HepG2 (cell line): ENCODE measurements around the gene GPATCH8. TPM values are rescaled to one million over a fixed set of nuclear protein-coding genes. Genes with fewer than 3 reads are reported as not detected.
A peak's percentile ranks its signal among the peaks of the same experiment; 100 is the strongest.

Experiments
- ATF7 ChIP-seq, 2 experiments: fragments of 450-650 bp in 1 of 2; sonication (generic) in 1 of 2; formaldehyde crosslinking in 1 of 2; IDR thresholded peaks; 2 replicates each; pipeline versions ENCODE4 v1.4.0 to v1.6.1; 2016 to 2020; ENCODE audit warnings: antibody characterized with exemption in 1 of 2, mild to moderate bottlenecking in 1 of 2, missing genetic modification reagents in 1 of 2
- CENPT ChIP-seq: sonication (generic); formaldehyde crosslinking; IDR thresholded peaks from 2 replicates; pipeline ENCODE4 v1.8.0; 2022; ENCODE audit warnings: low read depth, mild to moderate bottlenecking, moderate library complexity, missing genetic modification reagents
- HNRNPH1 ChIP-seq: fragments of 200-400 bp; formaldehyde crosslinking; optimal IDR thresholded peaks from 2 replicates; pipeline ENCODE3; 2017; ENCODE audit warnings: mild to moderate bottlenecking, low read depth, low read length
- JUND ChIP-seq: sonication (generic); formaldehyde crosslinking; IDR thresholded peaks from 2 replicates; pipeline ENCODE4 v1.8.0; 2022; ENCODE audit warnings: mild to moderate bottlenecking, missing genetic modification reagents
- MTA1 ChIP-seq: sonication (generic); formaldehyde crosslinking; IDR thresholded peaks from 2 replicates; pipeline ENCODE4 v1.4.0; 2020; ENCODE audit warnings: missing genetic modification reagents, mild to moderate bottlenecking, borderline replicate concordance
- NCOA1 ChIP-seq: sonication (generic); formaldehyde crosslinking; IDR thresholded peaks from 2 replicates; pipeline ENCODE4 v1.9.0; 2021; ENCODE audit warnings: missing genetic modification reagents
- RARA ChIP-seq: IDR thresholded peaks from 2 replicates; pipeline ENCODE4 v1.6.1; 2016; ENCODE audit warnings: missing genetic modification reagents, missing compliant biosample characterization
- TBL1XR1 ChIP-seq: fragments of 150-350 bp; IDR thresholded peaks from 2 replicates; pipeline ENCODE4 v1.6.1; 2014; ENCODE audit warnings: borderline replicate concordance, low read length; ENCODE audit not compliant: partially characterized antibody
- TOPORS ChIP-seq: sonication (generic); formaldehyde crosslinking; IDR thresholded peaks from 2 replicates; pipeline ENCODE4 v1.8.0; 2023; ENCODE audit warnings: mild to moderate bottlenecking, missing genetic modification reagents
- ZBTB1 ChIP-seq: sonication (generic); formaldehyde crosslinking; IDR thresholded peaks from 2 replicates; pipeline ENCODE4 v1.4.0; 2020; ENCODE audit warnings: missing genetic modification reagents, borderline replicate concordance
- ZNF337 ChIP-seq: sonication (generic); formaldehyde crosslinking; IDR thresholded peaks from 2 replicates; pipeline ENCODE4 v1.5.1; 2020; ENCODE audit warnings: missing genetic modification reagents, low read depth, mild to moderate bottlenecking, borderline replicate concordance
- polyA plus RNA-seq, 8 experiments: library from polyadenylated mRNA; depleted of rRNA in 3 of 8; stranded (reverse) in 7 of 8; unstranded in 1 of 8; fragments of >200 nt; fragmentation: Illumina TruSeq in 4 of 8; extraction: Trizol in 4 of 8; gene quantifications; 2 replicates each; pipeline versions ENCODE4 v1.2.1 to v1.2.3, GENCODE V29; 2011 to 2016; ENCODE audit warnings: low read depth in 4 of 8, missing spikeins in 1 of 8, mixed read lengths in 1 of 8; ENCODE audit not compliant: insufficient read depth in 1 of 8
- total RNA-seq, 5 experiments: library from RNA; depleted of rRNA; stranded (reverse); fragments of >200 nt; fragmentation: Illumina TruSeq; extraction: Trizol; gene quantifications; 2 replicates each; pipeline ENCODE4 v1.2.3, GENCODE V29; 2016; ENCODE audit warnings: low read depth in 1 of 5
- TF ChIP-seq, protein P1 (sequence below): sonication (generic); formaldehyde crosslinking; IDR thresholded peaks from 2 replicates; pipeline ENCODE4 v1.9.0; 2021; ENCODE audit warnings: mild to moderate bottlenecking, missing genetic modification reagents
- TF ChIP-seq, protein P2 (sequence below): sonication (generic); formaldehyde crosslinking; IDR thresholded peaks from 2 replicates; pipeline ENCODE4 v1.8.1; 2023; ENCODE audit warnings: missing genetic modification reagents, inconsistent platforms, borderline replicate concordance
- TF ChIP-seq, protein P3 (sequence below): sonication (generic); formaldehyde crosslinking; IDR thresholded peaks from 2 replicates; pipeline ENCODE4 v1.8.0; 2022; ENCODE audit warnings: missing genetic modification reagents, mild to moderate bottlenecking, inconsistent platforms, borderline replicate concordance
- TF ChIP-seq, protein P4 (sequence below), 2 experiments: sonication (generic) in 1 of 2; formaldehyde crosslinking in 1 of 2; IDR thresholded peaks; 2 replicates each; pipeline versions ENCODE4 v1.5.1 to v1.6.1; 2011 to 2020; ENCODE audit warnings: borderline replicate concordance in 1 of 2, low read depth in 1 of 2, low read length in 1 of 2, mild to moderate bottlenecking in 1 of 2, missing genetic modification reagents in 1 of 2, moderate library complexity in 1 of 2

GPATCH8 gene
- total and polyA plus RNA-seq, 2 of the 13 experiments (the other 11 are each of a cell fraction or from before 2014, with no cell fraction given), result 20.7 to 21.5 TPM

DNA sequence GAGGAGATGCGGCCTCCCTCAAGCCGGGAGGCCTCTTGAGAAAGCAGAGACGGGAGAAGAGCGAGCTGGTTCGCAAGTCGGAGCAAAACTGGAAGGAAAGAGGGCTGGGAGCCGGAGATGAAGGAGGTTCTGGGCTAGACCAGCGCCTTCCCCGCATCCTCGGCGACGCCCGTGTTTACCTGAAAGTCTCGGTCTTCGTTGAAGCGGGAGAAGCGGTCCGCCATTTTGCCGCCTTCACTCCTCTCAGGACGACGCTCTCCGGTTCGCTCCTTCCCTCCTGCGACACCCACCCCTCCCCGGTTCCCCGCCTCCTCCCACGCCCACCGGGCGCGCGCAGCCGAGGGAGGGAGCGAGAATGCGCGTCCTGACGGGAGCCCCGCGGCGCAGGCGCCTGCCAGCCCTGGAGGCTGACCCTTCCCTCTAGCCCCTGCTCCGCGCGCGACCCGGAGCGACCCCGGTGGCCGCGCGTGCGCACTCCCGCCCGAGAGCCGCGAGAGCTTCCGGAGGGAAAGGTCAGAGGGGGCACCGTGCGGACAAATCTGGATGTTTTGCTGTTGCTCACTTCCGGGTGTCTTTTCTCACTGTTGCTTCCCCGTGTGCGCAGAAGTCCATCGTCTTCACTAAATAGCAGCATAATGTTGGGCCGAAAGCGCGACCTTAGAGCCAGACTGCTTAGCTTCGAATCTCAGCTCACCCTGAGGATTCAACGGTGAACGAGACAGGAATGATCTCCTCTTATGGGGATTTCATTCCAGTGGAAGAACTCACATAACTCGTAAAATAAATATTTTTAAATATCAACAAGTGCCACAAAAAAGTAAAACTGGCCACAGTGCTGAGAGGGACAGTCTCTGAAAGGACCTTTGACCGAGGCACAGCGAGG, at the start of gene GPATCH8 (continued):
- 0 out of 2 replicates have a peak, but pooled peaks have one; percentile 60 for TF ChIP-seq JUND (CRISPR knock-in tag)
- TF ChIP-seq, protein P1, sequence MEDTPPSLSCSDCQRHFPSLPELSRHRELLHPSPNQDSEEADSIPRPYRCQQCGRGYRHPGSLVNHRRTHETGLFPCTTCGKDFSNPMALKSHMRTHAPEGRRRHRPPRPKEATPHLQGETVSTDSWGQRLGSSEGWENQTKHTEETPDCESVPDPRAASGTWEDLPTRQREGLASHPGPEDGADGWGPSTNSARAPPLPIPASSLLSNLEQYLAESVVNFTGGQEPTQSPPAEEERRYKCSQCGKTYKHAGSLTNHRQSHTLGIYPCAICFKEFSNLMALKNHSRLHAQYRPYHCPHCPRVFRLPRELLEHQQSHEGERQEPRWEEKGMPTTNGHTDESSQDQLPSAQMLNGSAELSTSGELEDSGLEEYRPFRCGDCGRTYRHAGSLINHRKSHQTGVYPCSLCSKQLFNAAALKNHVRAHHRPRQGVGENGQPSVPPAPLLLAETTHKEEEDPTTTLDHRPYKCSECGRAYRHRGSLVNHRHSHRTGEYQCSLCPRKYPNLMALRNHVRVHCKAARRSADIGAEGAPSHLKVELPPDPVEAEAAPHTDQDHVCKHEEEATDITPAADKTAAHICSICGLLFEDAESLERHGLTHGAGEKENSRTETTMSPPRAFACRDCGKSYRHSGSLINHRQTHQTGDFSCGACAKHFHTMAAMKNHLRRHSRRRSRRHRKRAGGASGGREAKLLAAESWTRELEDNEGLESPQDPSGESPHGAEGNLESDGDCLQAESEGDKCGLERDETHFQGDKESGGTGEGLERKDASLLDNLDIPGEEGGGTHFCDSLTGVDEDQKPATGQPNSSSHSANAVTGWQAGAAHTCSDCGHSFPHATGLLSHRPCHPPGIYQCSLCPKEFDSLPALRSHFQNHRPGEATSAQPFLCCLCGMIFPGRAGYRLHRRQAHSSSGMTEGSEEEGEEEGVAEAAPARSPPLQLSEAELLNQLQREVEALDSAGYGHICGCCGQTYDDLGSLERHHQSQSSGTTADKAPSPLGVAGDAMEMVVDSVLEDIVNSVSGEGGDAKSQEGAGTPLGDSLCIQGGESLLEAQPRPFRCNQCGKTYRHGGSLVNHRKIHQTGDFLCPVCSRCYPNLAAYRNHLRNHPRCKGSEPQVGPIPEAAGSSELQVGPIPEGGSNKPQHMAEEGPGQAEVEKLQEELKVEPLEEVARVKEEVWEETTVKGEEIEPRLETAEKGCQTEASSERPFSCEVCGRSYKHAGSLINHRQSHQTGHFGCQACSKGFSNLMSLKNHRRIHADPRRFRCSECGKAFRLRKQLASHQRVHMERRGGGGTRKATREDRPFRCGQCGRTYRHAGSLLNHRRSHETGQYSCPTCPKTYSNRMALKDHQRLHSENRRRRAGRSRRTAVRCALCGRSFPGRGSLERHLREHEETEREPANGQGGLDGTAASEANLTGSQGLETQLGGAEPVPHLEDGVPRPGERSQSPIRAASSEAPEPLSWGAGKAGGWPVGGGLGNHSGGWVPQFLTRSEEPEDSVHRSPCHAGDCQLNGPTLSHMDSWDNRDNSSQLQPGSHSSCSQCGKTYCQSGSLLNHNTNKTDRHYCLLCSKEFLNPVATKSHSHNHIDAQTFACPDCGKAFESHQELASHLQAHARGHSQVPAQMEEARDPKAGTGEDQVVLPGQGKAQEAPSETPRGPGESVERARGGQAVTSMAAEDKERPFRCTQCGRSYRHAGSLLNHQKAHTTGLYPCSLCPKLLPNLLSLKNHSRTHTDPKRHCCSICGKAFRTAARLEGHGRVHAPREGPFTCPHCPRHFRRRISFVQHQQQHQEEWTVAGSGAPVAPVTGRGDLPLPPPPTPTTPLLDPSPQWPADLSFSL, result no peak
- TF ChIP-seq HNRNPH1, result no peak
- TF ChIP-seq, protein P2, sequence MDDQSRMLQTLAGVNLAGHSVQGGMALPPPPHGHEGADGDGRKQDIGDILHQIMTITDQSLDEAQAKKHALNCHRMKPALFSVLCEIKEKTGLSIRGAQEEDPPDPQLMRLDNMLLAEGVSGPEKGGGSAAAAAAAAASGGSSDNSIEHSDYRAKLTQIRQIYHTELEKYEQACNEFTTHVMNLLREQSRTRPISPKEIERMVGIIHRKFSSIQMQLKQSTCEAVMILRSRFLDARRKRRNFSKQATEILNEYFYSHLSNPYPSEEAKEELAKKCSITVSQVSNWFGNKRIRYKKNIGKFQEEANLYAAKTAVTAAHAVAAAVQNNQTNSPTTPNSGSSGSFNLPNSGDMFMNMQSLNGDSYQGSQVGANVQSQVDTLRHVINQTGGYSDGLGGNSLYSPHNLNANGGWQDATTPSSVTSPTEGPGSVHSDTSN (CRISPR knock-in tag), result 0 out of 2 replicates have a peak, but pooled peaks have one; percentile 77
- no peak for TF ChIP-seq NCOA1 (CRISPR knock-in tag)
- TF ChIP-seq, protein P3, sequence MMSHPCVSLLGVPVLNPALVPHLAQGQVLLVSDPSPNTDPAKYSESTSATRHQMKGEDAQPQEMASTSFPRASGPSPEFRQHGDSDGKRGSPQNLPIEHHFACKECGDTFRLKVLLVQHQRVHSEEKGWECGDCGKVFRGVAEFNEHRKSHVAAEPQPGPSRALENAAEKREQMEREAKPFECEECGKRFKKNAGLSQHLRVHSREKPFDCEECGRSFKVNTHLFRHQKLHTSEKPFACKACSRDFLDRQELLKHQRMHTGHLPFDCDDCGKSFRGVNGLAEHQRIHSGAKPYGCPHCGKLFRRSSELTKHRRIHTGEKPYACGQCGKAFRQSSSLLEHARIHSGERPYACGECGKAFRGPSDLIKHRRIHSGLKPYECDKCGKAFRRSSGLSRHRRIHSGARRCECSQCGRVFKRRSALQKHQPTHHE (CRISPR knock-in tag), result 0 out of 2 replicates have a peak, but pooled peaks have one; percentile 34
- TF ChIP-seq ZBTB1 (CRISPR knock-in tag), result 0 out of 2 replicates have a peak, but pooled peaks have one; percentile 66
- peak; percentile 64 for TF ChIP-seq TBL1XR1
- no peak for TF ChIP-seq CENPT (CRISPR knock-in tag)
- TF ChIP-seq ZNF337 (CRISPR knock-in tag), result no peak; the same call in 1 of the 2 replicates
- peak; percentile 90 for TF ChIP-seq RARA
- TF ChIP-seq, protein P4, sequence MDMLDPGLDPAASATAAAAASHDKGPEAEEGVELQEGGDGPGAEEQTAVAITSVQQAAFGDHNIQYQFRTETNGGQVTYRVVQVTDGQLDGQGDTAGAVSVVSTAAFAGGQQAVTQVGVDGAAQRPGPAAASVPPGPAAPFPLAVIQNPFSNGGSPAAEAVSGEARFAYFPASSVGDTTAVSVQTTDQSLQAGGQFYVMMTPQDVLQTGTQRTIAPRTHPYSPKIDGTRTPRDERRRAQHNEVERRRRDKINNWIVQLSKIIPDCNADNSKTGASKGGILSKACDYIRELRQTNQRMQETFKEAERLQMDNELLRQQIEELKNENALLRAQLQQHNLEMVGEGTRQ (IDR thresholded peaks at IDR 0.05; ENCODE audit: low read depth, low read length), result no peak
- TF ChIP-seq, protein P4 (CRISPR knock-in tag; IDR thresholded peaks at IDR 0.05; ENCODE audit: borderline replicate concordance), result no peak; the same call in 1 of the 2 replicates
- no peak; the same call in 1 of the 2 replicates for TF ChIP-seq TOPORS (CRISPR knock-in tag)
- no peak for TF ChIP-seq ATF7 (IDR thresholded peaks at IDR 0.05)
- TF ChIP-seq ATF7 (CRISPR knock-in tag; IDR thresholded peaks at IDR 0.05), result no peak
- peak; percentile 77; the same call in 1 of the 2 replicates for TF ChIP-seq MTA1 (CRISPR knock-in tag)
